ENCODE results near the gene CERCAM.

CERCAM gene

GRCh38 chr9:128385496-128386460 is 34.9 kb upstream of the CERCAM start:
- H3K4me1 Mint-ChIP-seq = peaks cover 48% of the 10 kb centered on the region
- no peak overlapping the region for H3K4me3 Mint-ChIP-seq
- H3K36me3 Mint-ChIP-seq (ENCODE audit: low read depth) = peaks cover 21% of the 10 kb centered on the region
- peaks cover 11% of the 10 kb centered on the region for H3K27me3 Mint-ChIP-seq (ENCODE audit: low read depth, poor library complexity)
- peak overlapping the region; percentile 46 for H3K27ac Mint-ChIP-seq
- DNase-seq = no peak
- H3K9me3 Mint-ChIP-seq = no peaks in the 10 kb centered on the region
- TF ChIP-seq CTCF (IDR thresholded peaks at IDR 0.05) = no peak

- Mint-ChIP-seq H3K27ac (no peak overlapping the region), H3K27me3 (ENCODE audit: low read depth, poor library complexity) (peaks cover 32% of the 10 kb centered on the region), H3K36me3 (ENCODE audit: low read depth) (peaks cover 28% of the 10 kb centered on the region), H3K4me1 (peaks cover 45% of the 10 kb centered on the region), H3K9me3 (no peaks in the 10 kb centered on the region), H3K4me3 (no peak overlapping the region)
- no peak for TF ChIP-seq CTCF (IDR thresholded peaks at IDR 0.05)
- no peak for DNase-seq
Measured at GRCh38 chr9:128388150-128388549, 32.5 kb upstream of the CERCAM start.

- H3K36me3 Mint-ChIP-seq (ENCODE audit: low read depth) = peaks cover 28% of the 10 kb centered on the region
- H3K9me3 Mint-ChIP-seq = no peaks in the 10 kb centered on the region
- TF ChIP-seq CTCF (IDR thresholded peaks at IDR 0.05) = no peak
- no peak overlapping the region for H3K4me3 Mint-ChIP-seq
- H3K4me1 Mint-ChIP-seq = peaks cover 47% of the 10 kb centered on the region
- no peak overlapping the region for H3K27ac Mint-ChIP-seq
- DNase-seq = no peak
- peaks cover 47% of the 10 kb centered on the region for H3K27me3 Mint-ChIP-seq (ENCODE audit: low read depth, poor library complexity)
Measured at GRCh38 chr9:128389395-128390149, 31.1 kb upstream of the CERCAM start.

- H3K36me3 Mint-ChIP-seq (ENCODE audit: low read depth) = peaks cover 28% of the 10 kb centered on the region
- H3K27me3 Mint-ChIP-seq (ENCODE audit: low read depth, poor library complexity) = peaks cover 54% of the 10 kb centered on the region
- no peak overlapping the region for H3K27ac Mint-ChIP-seq
- H3K9me3 Mint-ChIP-seq = no peaks in the 10 kb centered on the region
- H3K4me3 Mint-ChIP-seq = no peak overlapping the region
- no peak for TF ChIP-seq CTCF (IDR thresholded peaks at IDR 0.05)
- no peak for DNase-seq
- H3K4me1 Mint-ChIP-seq = peaks cover 40% of the 10 kb centered on the region
Measured at GRCh38 chr9:128390150-128390812, 30.4 kb upstream of the CERCAM start.

GRCh38 chr9:128390813-128391711 is 29.6 kb upstream of the CERCAM start:
- Mint-ChIP-seq H3K36me3 (ENCODE audit: low read depth) (peaks cover 28% of the 10 kb centered on the region), H3K4me3 (peak overlapping the region; percentile 33), H3K27me3 (ENCODE audit: low read depth, poor library complexity) (peaks cover 61% of the 10 kb centered on the region), H3K9me3 (no peaks in the 10 kb centered on the region), H3K4me1 (peaks cover 37% of the 10 kb centered on the region), H3K27ac (no peak overlapping the region)
- no peak for TF ChIP-seq CTCF (IDR thresholded peaks at IDR 0.05)
- no peak for DNase-seq

Data from nephron progenitor cell (in vitro differentiated cells).